GM12872 (cell line): Measurements from ENCODE around the gene DUS3L.

Experiments used
- CTCF ChIP-seq: IDR thresholded peaks from 3 replicates; pipeline ENCODE4 v1.5.1; 2011; ENCODE audit warnings: low read depth, mild to moderate bottlenecking, low read length, moderate library complexity; ENCODE audit not compliant: insufficient read depth

DUS3L gene

GRCh38 chr19:5784581-5785147 lies 6.3 kb downstream of the DUS3L start, which contains the start of gene PRR22:
Gene PRR22 (minus strand): TSS chr19:5784746. CDS start chr19:5784660, 86 bp downstream.
- no peak for TF ChIP-seq CTCF

- TF ChIP-seq CTCF: no peak
Measured at GRCh38 chr19:5782945-5783919, 7.7 kb downstream of the DUS3L start.

GRCh38 chr19:5782322-5782721 lies 8.6 kb downstream of the DUS3L start:
- TF ChIP-seq CTCF: no peak

- no peak for TF ChIP-seq CTCF
Measured at GRCh38 chr19:5778402-5778801, 12.6 kb downstream of the DUS3L start.

- TF ChIP-seq CTCF: no peak
Measured at GRCh38 chr19:5775668-5776309, 15.2 kb downstream of the DUS3L start.

- no peak for TF ChIP-seq CTCF
Measured at GRCh38 chr19:5774921-5775320, 16.0 kb downstream of the DUS3L start.

- TF ChIP-seq CTCF: no peak
Measured at GRCh38 chr19:5773276-5773675, 17.7 kb downstream of the DUS3L start.
